HepG2 (cell line): Measurements from ENCODE around the gene CREG1. TPM values are rescaled to one million over a fixed set of nuclear protein-coding genes. Genes with fewer than 3 reads are reported as not detected.

Experiments used
- ATAC-seq: fragments of 200-7000 bp; cut with Tn5 transposase; 3 replicates; pipeline ENCODE4 v1.9.1; 2020; ENCODE audit warnings: mild to moderate bottlenecking, moderate library complexity
- BruUV-seq: library from RNA; stranded (reverse); fragments of 400-500 nt; replicated peaks from 2 replicates; lab custom pipeline; 2021; lab: Mats Ljungman, UMichigan
- CTCF ChIA-PET: fragments of 300-600 bp; formaldehyde crosslinking; extraction: SDS; loops from one replicate; lab custom pipeline; 2021; ENCODE audit warnings: low total read pairs, inconsistent platforms, low intra/inter-chr PET ratio; lab: Yijun Ruan, JAX
- POLR2A ChIA-PET: fragments of 350-600 bp; sonication (Branson Sonifier 250); formaldehyde crosslinking; loops from one replicate; lab custom pipeline; 2020; ENCODE audit warnings: antibody characterized with exemption, inconsistent platforms; lab: Yijun Ruan, JAX
- DNase-seq: peaks from one replicate; pipeline ENCODE4 v3.0.0-alpha.2; 2015; ENCODE audit warnings: low spot score
- FAIRE-seq: peaks from 3 replicates; lab custom pipeline; 2011; peaks lifted over from hg19 to GRCh38; lab: Jason Lieb, UNC
- H2AFZ ChIP-seq: one replicate; pipeline ENCODE4 v1.6.1; 2011; ENCODE audit warnings: low read length, inconsistent platforms
- H3K27ac ChIP-seq: fragments of 300-600 bp; 3 replicates; pipeline ENCODE4 v1.8.0; 2011; ENCODE audit warnings: mixed run types, mild to moderate bottlenecking, mixed read lengths, low read length, inconsistent platforms; ENCODE audit not compliant: insufficient read depth; ENCODE audit errors: extremely low read length
- H3K27me3 ChIP-seq, 2 experiments: fragments of 200-600 bp in 1 of 2; 2 replicates in 1 of 2; 3 replicates in 1 of 2; pipeline versions ENCODE4 v1.6.0 to v1.8.0; 2011; ENCODE audit warnings: low read length in 2 of 2, mild to moderate bottlenecking in 2 of 2, moderate library complexity in 2 of 2, inconsistent platforms in 1 of 2; ENCODE audit not compliant: insufficient read depth in 2 of 2, control insufficient read depth in 1 of 2
- H3K36me3 ChIP-seq, 2 experiments: fragments of 200-600 bp in 1 of 2; replicated peaks in 1 of 2; 2 replicates in 1 of 2; 3 replicates in 1 of 2; pipeline versions ENCODE4 v1.5.1 to v1.8.0; 2011; ENCODE audit warnings: low read length in 2 of 2, inconsistent platforms in 1 of 2; ENCODE audit not compliant: insufficient read depth in 2 of 2, control insufficient read depth in 1 of 2
- H3K4me1 ChIP-seq: 2 replicates; pipeline ENCODE4 v1.5.1; 2012; ENCODE audit warnings: low read length, inconsistent platforms; ENCODE audit not compliant: insufficient read depth
- H3K4me2 ChIP-seq: 2 replicates; pipeline ENCODE4 v1.6.0; 2011; ENCODE audit warnings: low read depth, low read length, inconsistent platforms
- H3K4me3 ChIP-seq, 3 experiments: fragments of 200-600 bp in 1 of 3; sonication (generic), shearing (Covaris generic) in 1 of 3; replicated peaks in 1 of 3; 2 replicates each; pipeline ENCODE4 v1.5.1; 2011 to 2016; ENCODE audit warnings: low read length in 3 of 3, inconsistent platforms in 2 of 3, low read depth in 2 of 3, mild to moderate bottlenecking in 2 of 3, control low read depth in 1 of 3, mixed read lengths in 1 of 3; ENCODE audit not compliant: insufficient read depth in 1 of 3
- H3K79me2 ChIP-seq: one replicate; pipeline ENCODE4 v1.6.1; 2011; ENCODE audit warnings: low read length, inconsistent platforms; ENCODE audit not compliant: insufficient read depth
- H3K9ac ChIP-seq: 2 replicates; pipeline ENCODE4 v1.6.0; 2011; ENCODE audit warnings: mild to moderate bottlenecking, low read depth, low read length, inconsistent platforms; ENCODE audit not compliant: insufficient read depth
- H3K9me3 ChIP-seq: 2 replicates; pipeline ENCODE4 v1.5.1; 2012; ENCODE audit warnings: mild to moderate bottlenecking, low read length
- H4K20me1 ChIP-seq: 2 replicates; pipeline ENCODE4 v1.6.0; 2011; ENCODE audit warnings: inconsistent platforms, mild to moderate bottlenecking, low read length, moderate library complexity; ENCODE audit not compliant: insufficient read depth
- ADNP ChIP-seq: sonication (generic); formaldehyde crosslinking; IDR thresholded peaks from 2 replicates; pipeline ENCODE4 v1.4.0; 2020; ENCODE audit warnings: missing genetic modification reagents
- HDAC6 ChIP-seq: fragments of 200-600 bp; sonication (generic); IDR thresholded peaks from 2 replicates; pipeline ENCODE4 v1.7.0; 2017; ENCODE audit warnings: mild to moderate bottlenecking, antibody characterized with exemption, low read length, low read depth
- KDM3A ChIP-seq: IDR thresholded peaks from 2 replicates; pipeline ENCODE4 v1.6.1; 2018; ENCODE audit warnings: low read depth, missing compliant biosample characterization
- KDM5A ChIP-seq: fragments of 200-600 bp; sonication (generic); IDR thresholded peaks from 2 replicates; pipeline ENCODE4 v1.7.0; 2018; ENCODE audit warnings: antibody characterized with exemption, mild to moderate bottlenecking, low read length, borderline replicate concordance
- MEIS1 ChIP-seq: sonication (generic); formaldehyde crosslinking; IDR thresholded peaks from 2 replicates; pipeline ENCODE4 v1.9.0; 2021; ENCODE audit warnings: mild to moderate bottlenecking, missing genetic modification reagents, moderate library complexity, borderline replicate concordance
- RNF2 ChIP-seq: fragments of 450-650 bp; conservative IDR thresholded peaks from 2 replicates; pipeline ENCODE4 v1.6.1; 2016; ENCODE audit warnings: low read depth
- SALL2 ChIP-seq: sonication (generic); formaldehyde crosslinking; IDR thresholded peaks from 2 replicates; pipeline ENCODE4 v1.8.1; 2023; ENCODE audit warnings: mild to moderate bottlenecking, missing genetic modification reagents, inconsistent platforms
- SCMH1 ChIP-seq: sonication (generic); formaldehyde crosslinking; IDR thresholded peaks from 2 replicates; pipeline ENCODE4 v1.9.0; 2021; ENCODE audit warnings: missing genetic modification reagents, mild to moderate bottlenecking, borderline replicate concordance
- SRY ChIP-seq: sonication (generic); formaldehyde crosslinking; IDR thresholded peaks from 2 replicates; pipeline ENCODE4 v1.8.0; 2022; ENCODE audit warnings: mild to moderate bottlenecking, missing genetic modification reagents
- SSRP1 ChIP-seq: IDR thresholded peaks from 2 replicates; pipeline ENCODE4 v1.6.1; 2016; ENCODE audit warnings: control low read depth
- ZFP37 ChIP-seq: sonication (generic); formaldehyde crosslinking; IDR thresholded peaks from 2 replicates; pipeline ENCODE4 v1.4.0; 2020; ENCODE audit warnings: missing genetic modification reagents, borderline replicate concordance
- ZNF12 ChIP-seq: sonication (generic); formaldehyde crosslinking; IDR thresholded peaks from 2 replicates; pipeline ENCODE4 v1.5.0; 2020; ENCODE audit warnings: missing genetic modification reagents
- ZNF20 ChIP-seq: sonication (generic); formaldehyde crosslinking; IDR thresholded peaks from 2 replicates; pipeline ENCODE4 v1.4.0; 2020; ENCODE audit warnings: mild to moderate bottlenecking, moderate library complexity, missing genetic modification reagents
- ZNF317 ChIP-seq: sonication (generic); formaldehyde crosslinking; IDR thresholded peaks from 2 replicates; pipeline ENCODE4 v1.5.0; 2020; ENCODE audit warnings: mild to moderate bottlenecking, missing genetic modification reagents
- ZNF577 ChIP-seq: sonication (generic); formaldehyde crosslinking; IDR thresholded peaks from 2 replicates; pipeline ENCODE4 v1.4.0; 2020; ENCODE audit warnings: mild to moderate bottlenecking, low read depth, missing genetic modification reagents, borderline replicate concordance
- ZNF615 ChIP-seq: sonication (generic); formaldehyde crosslinking; IDR thresholded peaks from 2 replicates; pipeline ENCODE4 v1.5.0; 2020; ENCODE audit warnings: mild to moderate bottlenecking, missing genetic modification reagents, borderline replicate concordance
- ZNF629 ChIP-seq: sonication (generic); formaldehyde crosslinking; conservative IDR thresholded peaks from 2 replicates; pipeline ENCODE4 v1.5.0; 2020; ENCODE audit warnings: missing genetic modification reagents
- ZNF777 ChIP-seq: sonication (generic); formaldehyde crosslinking; IDR thresholded peaks from 2 replicates; pipeline ENCODE4 v1.4.0; 2020; ENCODE audit warnings: missing genetic modification reagents
- ZNF784 ChIP-seq: sonication (generic); formaldehyde crosslinking; IDR thresholded peaks from 2 replicates; pipeline ENCODE4 v1.5.1; 2020; ENCODE audit warnings: missing genetic modification reagents, mild to moderate bottlenecking, borderline replicate concordance
- in situ Hi-C: cut with HindIII; loops from 2 replicates; pipeline ENCODE4 v1.10.0; 2017; ENCODE audit warnings: low pct_unique_long_range_greater_than_20kb; ENCODE audit not compliant: extremely low pct_ligation_motif_present
- intact Hi-C: fragments of 100-400 bp; cut with micrococcal nuclease; formaldehyde crosslinking; loops from one replicate; pipeline ENCODE4 v1.10.0; 2022; ENCODE audit not compliant: unreplicated experiment
- polyA plus RNA-seq, 8 experiments: library from polyadenylated mRNA; depleted of rRNA in 3 of 8; stranded (reverse) in 7 of 8; unstranded in 1 of 8; fragments of >200 nt; fragmentation: Illumina TruSeq in 4 of 8; extraction: Trizol in 4 of 8; gene quantifications; 2 replicates each; pipeline versions ENCODE4 v1.2.1 to v1.2.3, GENCODE V29; 2011 to 2016; ENCODE audit warnings: low read depth in 4 of 8, missing spikeins in 1 of 8, mixed read lengths in 1 of 8; ENCODE audit not compliant: insufficient read depth in 1 of 8
- total RNA-seq, 5 experiments: library from RNA; depleted of rRNA; stranded (reverse); fragments of >200 nt; fragmentation: Illumina TruSeq; extraction: Trizol; gene quantifications; 2 replicates each; pipeline ENCODE4 v1.2.3, GENCODE V29; 2016; ENCODE audit warnings: low read depth in 1 of 5
- TF ChIP-seq, protein P1 (sequence below): sonication (generic); formaldehyde crosslinking; IDR thresholded peaks from 2 replicates; pipeline ENCODE4 v1.4.0; 2020; ENCODE audit warnings: mild to moderate bottlenecking, missing genetic modification reagents
- TF ChIP-seq, protein P2 (sequence below): IDR thresholded peaks from 2 replicates; pipeline ENCODE4 v1.6.1; 2016; ENCODE audit warnings: mild to moderate bottlenecking, missing biosample characterization, missing genetic modification reagents
- TF ChIP-seq, protein P3 (sequence below), 2 experiments: sonication (generic) in 1 of 2; formaldehyde crosslinking in 1 of 2; IDR thresholded peaks; 2 replicates each; pipeline versions ENCODE4 v1.4.0 to v1.6.1; 2018 to 2020; ENCODE audit warnings: missing genetic modification reagents in 2 of 2, borderline replicate concordance in 1 of 2, low read depth in 1 of 2, mild to moderate bottlenecking in 1 of 2, missing biosample characterization in 1 of 2

Gene CREG1
- total and polyA plus RNA-seq, 2 of the 13 experiments (the other 11 are each of a cell fraction or from before 2014, with no cell fraction given) = 31.3 to 33.5 TPM

DNA sequence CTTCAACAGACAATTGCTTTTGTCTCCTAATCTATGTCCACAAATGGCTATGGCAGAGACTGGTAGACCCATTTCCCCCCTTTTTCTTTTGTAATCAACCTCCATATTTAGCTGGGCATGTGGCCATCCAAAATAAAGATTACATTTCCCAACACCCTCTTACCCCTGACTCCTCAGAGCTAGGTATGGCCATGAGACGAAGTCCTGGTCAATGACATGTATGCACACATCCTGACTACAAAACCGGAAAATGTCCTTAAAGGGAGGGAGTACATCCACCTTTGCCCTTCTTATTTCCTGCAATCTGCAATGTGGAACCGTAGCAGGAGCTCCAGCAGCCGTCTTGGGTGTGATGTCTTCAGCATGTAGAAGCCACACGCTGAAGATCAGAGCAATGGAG, 40.3 kb upstream of the CREG1 start (continued):
- TF ChIP-seq SALL2 (CRISPR knock-in tag) (no peak), ZNF629 (CRISPR knock-in tag) (no peak)
- TF ChIP-seq, all 625 proteins: peak for 0

DNA sequence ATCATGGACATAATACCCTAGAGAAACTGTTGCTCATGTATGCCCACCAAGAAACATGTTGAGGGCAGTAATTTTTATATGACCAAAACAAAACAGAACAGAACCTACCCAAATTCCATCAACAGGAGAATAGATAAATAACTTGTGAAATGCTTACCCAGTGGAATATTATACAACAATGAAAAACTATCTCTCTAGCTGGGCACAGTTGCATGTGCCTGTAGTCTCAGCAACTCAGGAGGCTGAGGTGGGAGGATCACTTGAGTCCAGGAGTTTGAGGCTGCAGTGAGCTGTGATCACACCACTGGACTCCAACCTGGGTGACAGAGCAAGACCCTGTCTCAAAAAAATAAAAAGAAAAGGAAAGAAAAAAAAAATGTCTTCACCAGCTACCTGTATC, 38.9 kb upstream of the CREG1 start:
- in situ Hi-C loops (no loop called here), intact Hi-C loops (no loop called here)
- no peaks in the 10 kb centered on the region for H3K36me3 ChIP-seq
- H3K9ac ChIP-seq = no peak overlapping the region
- DNase-seq (no peak), FAIRE-seq (no peak), ATAC-seq (no peak)
- POLR2A ChIA-PET = no interaction called here
- no peaks in the 10 kb centered on the region for H3K79me2 ChIP-seq
- CTCF ChIA-PET = no interaction called here
- H3K4me3 ChIP-seq = no peak overlapping the region
- no peaks in the 10 kb centered on the region for H3K9me3 ChIP-seq
- BruUV-seq = no TSS peak
- no peaks in the 10 kb centered on the region for H4K20me1 ChIP-seq
- no peaks in the 10 kb centered on the region for H3K4me1 ChIP-seq
- no peak overlapping the region for H3K27ac ChIP-seq
- H3K4me2 ChIP-seq = no peak overlapping the region
- H2AFZ ChIP-seq = no peak overlapping the region
- TF ChIP-seq SSRP1 (CRISPR knock-in tag) (no peak), MEIS1 (CRISPR knock-in tag) (no peak), ZNF615 (CRISPR knock-in tag) (no peak), KDM3A (no peak), SCMH1 (no peak), ZFP37 (no peak), ZNF20 (CRISPR knock-in tag) (no peak), ZNF577 (CRISPR knock-in tag) (no peak), ZNF317 (CRISPR knock-in tag) (no peak), SRY (CRISPR knock-in tag) (no peak), ZNF784 (CRISPR knock-in tag) (no peak), ZNF777 (CRISPR knock-in tag) (no peak), HDAC6 (no peak), KDM5A (no peak), ZNF12 (no peak), ADNP (CRISPR knock-in tag) (no peak), RNF2 (no peak)
- TF ChIP-seq, protein P1, sequence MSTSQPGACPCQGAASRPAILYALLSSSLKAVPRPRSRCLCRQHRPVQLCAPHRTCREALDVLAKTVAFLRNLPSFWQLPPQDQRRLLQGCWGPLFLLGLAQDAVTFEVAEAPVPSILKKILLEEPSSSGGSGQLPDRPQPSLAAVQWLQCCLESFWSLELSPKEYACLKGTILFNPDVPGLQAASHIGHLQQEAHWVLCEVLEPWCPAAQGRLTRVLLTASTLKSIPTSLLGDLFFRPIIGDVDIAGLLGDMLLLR = no peak
- TF ChIP-seq, protein P2, sequence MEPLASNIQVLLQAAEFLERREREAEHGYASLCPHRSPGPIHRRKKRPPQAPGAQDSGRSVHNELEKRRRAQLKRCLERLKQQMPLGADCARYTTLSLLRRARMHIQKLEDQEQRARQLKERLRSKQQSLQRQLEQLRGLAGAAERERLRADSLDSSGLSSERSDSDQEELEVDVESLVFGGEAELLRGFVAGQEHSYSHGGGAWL (CRISPR knock-in tag) = no peak
- TF ChIP-seq, protein P3, sequence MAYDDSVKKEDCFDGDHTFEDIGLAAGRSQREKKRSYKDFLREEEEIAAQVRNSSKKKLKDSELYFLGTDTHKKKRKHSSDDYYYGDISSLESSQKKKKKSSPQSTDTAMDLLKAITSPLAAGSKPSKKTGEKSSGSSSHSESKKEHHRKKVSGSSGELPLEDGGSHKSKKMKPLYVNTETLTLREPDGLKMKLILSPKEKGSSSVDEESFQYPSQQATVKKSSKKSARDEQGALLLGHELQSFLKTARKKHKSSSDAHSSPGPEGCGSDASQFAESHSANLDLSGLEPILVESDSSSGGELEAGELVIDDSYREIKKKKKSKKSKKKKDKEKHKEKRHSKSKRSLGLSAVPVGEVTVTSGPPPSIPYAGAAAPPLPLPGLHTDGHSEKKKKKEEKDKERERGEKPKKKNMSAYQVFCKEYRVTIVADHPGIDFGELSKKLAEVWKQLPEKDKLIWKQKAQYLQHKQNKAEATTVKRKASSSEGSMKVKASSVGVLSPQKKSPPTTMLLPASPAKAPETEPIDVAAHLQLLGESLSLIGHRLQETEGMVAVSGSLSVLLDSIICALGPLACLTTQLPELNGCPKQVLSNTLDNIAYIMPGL (CRISPR knock-in tag; IDR thresholded peaks at IDR 0.05; ENCODE audit: borderline replicate concordance in 1 of 2, low read depth in 1 of 2) = no peak
- peaks cover 0 to 7% of the 10 kb centered on the region in 2 experiments; a peak in 1 of 5 replicates for H3K27me3 ChIP-seq
